ENCODE measurements around the gene DMBT1. TPM values are rescaled to one million over a fixed set of nuclear protein-coding genes. Genes with fewer than 3 reads are reported as not detected.

Gene DMBT1
- total and polyA plus RNA-seq, 2 experiments from 2014 or later, result not detected

- no peaks in the 10 kb centered on the region for H3K9me3 ChIP-seq (ENCODE audit: low read depth)
- no peaks in the 10 kb centered on the region for H3K4me1 ChIP-seq (ENCODE audit: low read depth)
- H3K4me3 ChIP-seq, result no peak overlapping the region
- H3K27ac ChIP-seq, result no peak overlapping the region
- H3K27me3 ChIP-seq, result no peaks in the 10 kb centered on the region
- DNase-seq (ENCODE audit: low read depth in 1 of 2, low spot score in 1 of 2), result no peak
- TF ChIP-seq CTCF (IDR thresholded peaks at IDR 0.05; ENCODE audit: low read depth, low read length), result no peak
- no peaks in the 10 kb centered on the region for H3K36me3 ChIP-seq
Observed at GRCh38 chr10:122624546-122624945, 64.0 kb downstream of the DMBT1 start.

GRCh38 chr10:122630526-122630925, 70.0 kb downstream of the DMBT1 start:
- H3K4me1 ChIP-seq (ENCODE audit: low read depth), result peaks cover 9% of the 10 kb centered on the region
- H3K27me3 ChIP-seq, result no peaks in the 10 kb centered on the region
- no peaks in the 10 kb centered on the region for H3K36me3 ChIP-seq
- no peaks in the 10 kb centered on the region for H3K9me3 ChIP-seq (ENCODE audit: low read depth)
- no peak overlapping the region for H3K27ac ChIP-seq
- H3K4me3 ChIP-seq, result no peak overlapping the region
- DNase-seq (ENCODE audit: low read depth in 1 of 2, low spot score in 1 of 2), result no peak
- no peak for TF ChIP-seq CTCF (IDR thresholded peaks at IDR 0.05; ENCODE audit: low read depth, low read length)

GRCh38 chr10:122632031-122632430, 71.5 kb downstream of the DMBT1 start:
- no peaks in the 10 kb centered on the region for H3K9me3 ChIP-seq (ENCODE audit: low read depth)
- peak in 1 of 2 donors; percentile 42 for DNase-seq (ENCODE audit: low read depth in 1 of 2, low spot score in 1 of 2)
- TF ChIP-seq CTCF (IDR thresholded peaks at IDR 0.05; ENCODE audit: low read depth, low read length), result no peak
- no peak overlapping the region for H3K4me3 ChIP-seq
- no peak overlapping the region for H3K27ac ChIP-seq
- peaks cover 16% of the 10 kb centered on the region for H3K4me1 ChIP-seq (ENCODE audit: low read depth)
- no peaks in the 10 kb centered on the region for H3K36me3 ChIP-seq
- no peaks in the 10 kb centered on the region for H3K27me3 ChIP-seq

- peaks cover 21% of the 10 kb centered on the region for H3K4me1 ChIP-seq (ENCODE audit: low read depth)
- H3K27ac ChIP-seq, result no peak overlapping the region
- no peaks in the 10 kb centered on the region for H3K27me3 ChIP-seq
- no peaks in the 10 kb centered on the region for H3K9me3 ChIP-seq (ENCODE audit: low read depth)
- H3K36me3 ChIP-seq, result no peaks in the 10 kb centered on the region
- no peak for TF ChIP-seq CTCF (IDR thresholded peaks at IDR 0.05; ENCODE audit: low read depth, low read length)
- H3K4me3 ChIP-seq, result no peak overlapping the region
- no peak for DNase-seq (ENCODE audit: low read depth in 1 of 2, low spot score in 1 of 2)
Observed at GRCh38 chr10:122632576-122632975, 72.0 kb downstream of the DMBT1 start.

- Histone ChIP-seq H3K27ac (peak overlapping the region; percentile 67), H3K4me1 (ENCODE audit: low read depth) (peaks cover 21% of the 10 kb centered on the region), H3K9me3 (ENCODE audit: low read depth) (no peaks in the 10 kb centered on the region), H3K36me3 (no peaks in the 10 kb centered on the region), H3K4me3 (no peak overlapping the region), H3K27me3 (no peaks in the 10 kb centered on the region)
- DNase-seq (ENCODE audit: low read depth in 1 of 2, low spot score in 1 of 2), result peak in 1 of 2 donors; percentile 53
- TF ChIP-seq CTCF (IDR thresholded peaks at IDR 0.05; ENCODE audit: low read depth, low read length), result no peak
Observed at GRCh38 chr10:122636953-122637352, 76.4 kb downstream of the DMBT1 start.

GRCh38 chr10:122637376-122637775, 76.8 kb downstream of the DMBT1 start:
- no peak overlapping the region for H3K4me3 ChIP-seq
- peaks cover 17% of the 10 kb centered on the region for H3K4me1 ChIP-seq (ENCODE audit: low read depth)
- peak; percentile 5 to 39 for DNase-seq (ENCODE audit: low read depth in 1 of 2, low spot score in 1 of 2)
- H3K36me3 ChIP-seq, result no peaks in the 10 kb centered on the region
- no peaks in the 10 kb centered on the region for H3K27me3 ChIP-seq
- peak overlapping the region; percentile 67 for H3K27ac ChIP-seq
- H3K9me3 ChIP-seq (ENCODE audit: low read depth), result no peaks in the 10 kb centered on the region
- no peak for TF ChIP-seq CTCF (IDR thresholded peaks at IDR 0.05; ENCODE audit: low read depth, low read length)

Measured in cardiac muscle cell (in vitro differentiated cells and primary cell).